H1 (cell line): Measurements from ENCODE around the gene RTF1. TPM values are rescaled to one million over a fixed set of nuclear protein-coding genes. Genes with fewer than 3 reads are reported as not detected.

Source experiments
- CTCF ChIA-PET: fragments of 300-600 bp; sonication (Branson Sonifier 250); formaldehyde crosslinking; loops from one replicate; lab custom pipeline; 2021; ENCODE audit not compliant: partially characterized antibody; lab: Charles Lee
- POLR2A ChIA-PET: fragments of 300-600 bp; sonication (Branson Sonifier 250); formaldehyde crosslinking; loops from one replicate; lab custom pipeline; 2021; ENCODE audit warnings: inconsistent platforms; ENCODE audit not compliant: partially characterized antibody; lab: Charles Lee
- DNase-seq, 2 experiments: peaks; one replicate each; pipeline versions ENCODE4 v3.0.0 to v3.0.0-alpha.2; 2010 to 2022; ENCODE audit warnings: low spot score in 2 of 2, low read depth in 1 of 2, mixed read lengths in 1 of 2
- FAIRE-seq: peaks from 2 replicates; lab custom pipeline; 2011; peaks lifted over from hg19 to GRCh38; lab: Jason Lieb, UNC
- H2AFZ ChIP-seq: 2 replicates; pipeline ENCODE4 v1.8.1; 2012; ENCODE audit warnings: low read length, inconsistent platforms
- H2AK5ac ChIP-seq: 2 replicates; pipeline ENCODE4 v1.6.1; 2013; ENCODE audit warnings: low read depth, low read length
- H2BK120ac ChIP-seq: replicated peaks from 2 replicates; pipeline ENCODE3; 2013; ENCODE audit warnings: low read depth, low read length, inconsistent platforms
- H2BK12ac ChIP-seq: 2 replicates; pipeline ENCODE4 v1.6.1; 2013; ENCODE audit warnings: low read depth, low read length
- H2BK15ac ChIP-seq: 2 replicates; pipeline ENCODE4 v1.6.1; 2013; ENCODE audit warnings: low read length
- H2BK20ac ChIP-seq: 2 replicates; pipeline ENCODE4 v1.6.1; 2013; ENCODE audit warnings: low read length
- H2BK5ac ChIP-seq: 2 replicates; pipeline ENCODE4 v1.6.1; 2013; ENCODE audit warnings: low read depth, low read length
- H3K14ac ChIP-seq: 2 replicates; pipeline ENCODE4 v1.6.1; 2013; ENCODE audit warnings: inconsistent platforms; ENCODE audit not compliant: insufficient read length
- H3K18ac ChIP-seq: 2 replicates; pipeline ENCODE4 v1.6.1; 2013; ENCODE audit warnings: low read length; ENCODE audit errors: extremely low read depth
- H3K23ac ChIP-seq: 2 replicates; pipeline ENCODE4 v1.6.1; 2013; ENCODE audit warnings: inconsistent platforms; ENCODE audit not compliant: insufficient read length
- H3K23me2 ChIP-seq: 2 replicates; pipeline ENCODE4 v1.6.1; 2013; ENCODE audit warnings: low read depth, low read length
- H3K27ac ChIP-seq: 2 replicates; pipeline ENCODE4 v1.6.1; 2011; ENCODE audit warnings: low read depth, low read length, inconsistent platforms
- H3K27me3 ChIP-seq, 4 experiments: replicated peaks in 1 of 4; 1 replicate in 1 of 4; 2 replicates in 3 of 4; pipeline versions ENCODE4 v1.6.1 to v1.8.1; 2011 to 2013; ENCODE audit warnings: low read length in 3 of 4, mild to moderate bottlenecking in 3 of 4, inconsistent platforms in 2 of 4, mixed read lengths in 2 of 4, moderate library complexity in 1 of 4; ENCODE audit not compliant: control insufficient read depth in 3 of 4, insufficient read depth in 3 of 4; ENCODE audit errors: extremely low read depth in 1 of 4
- H3K36me3 ChIP-seq, 4 experiments: 2 replicates each; pipeline versions ENCODE4 v1.6.1 to v1.8.1; 2011 to 2013; ENCODE audit warnings: mild to moderate bottlenecking in 4 of 4, low read length in 3 of 4, moderate library complexity in 2 of 4, control low read depth in 1 of 4, inconsistent platforms in 1 of 4; ENCODE audit not compliant: insufficient read depth in 4 of 4, control insufficient read depth in 2 of 4
- H3K4ac ChIP-seq: replicated peaks from 2 replicates; pipeline ENCODE3; 2013; ENCODE audit warnings: low read length, low read depth, mixed read lengths, inconsistent platforms; ENCODE audit not compliant: insufficient read length
- H3K4me1 ChIP-seq, 4 experiments: replicated peaks in 1 of 4; 1 replicate in 1 of 4; 2 replicates in 3 of 4; pipeline versions ENCODE4 v1.6.1 to v1.8.1; 2011 to 2013; ENCODE audit warnings: low read length in 3 of 4, inconsistent platforms in 2 of 4, mixed read lengths in 1 of 4; ENCODE audit not compliant: insufficient read depth in 4 of 4, control insufficient read depth in 3 of 4
- H3K4me2 ChIP-seq, 2 experiments: 2 replicates each; pipeline versions ENCODE4 v1.6.1 to v1.8.1; 2011 to 2013; ENCODE audit warnings: low read depth in 2 of 2, low read length in 2 of 2, control low read depth in 1 of 2, inconsistent platforms in 1 of 2, mild to moderate bottlenecking in 1 of 2; ENCODE audit not compliant: insufficient read depth in 1 of 2
- H3K4me3 ChIP-seq, 4 experiments: fragments of 200-600, 300-600 bp in 1 of 4; sonication (generic), shearing (Covaris generic), sonication (Bioruptor Twin) in 1 of 4; 2 replicates each; pipeline versions ENCODE4 v1.5.1 to v1.8.1; 2011 to 2016; ENCODE audit warnings: low read length in 4 of 4, low read depth in 3 of 4, control low read depth in 2 of 4, inconsistent platforms in 2 of 4, mild to moderate bottlenecking in 2 of 4, mixed read lengths in 1 of 4, moderate library complexity in 1 of 4; ENCODE audit not compliant: insufficient read depth in 2 of 4; ENCODE audit errors: extremely low read depth in 1 of 4
- H3K56ac ChIP-seq: replicated peaks from 2 replicates; pipeline ENCODE3; 2013; ENCODE audit warnings: low read depth, mild to moderate bottlenecking, mixed read lengths, low read length, inconsistent platforms; ENCODE audit not compliant: insufficient read length
- H3K79me1 ChIP-seq: 2 replicates; pipeline ENCODE4 v1.6.1; 2013; ENCODE audit warnings: low read depth, low read length, control low read depth
- H3K79me2 ChIP-seq, 2 experiments: 2 replicates each; pipeline versions ENCODE4 v1.6.1 to v1.8.1; 2012 to 2013; ENCODE audit warnings: low read length in 2 of 2, mild to moderate bottlenecking in 2 of 2, inconsistent platforms in 1 of 2; ENCODE audit not compliant: insufficient read depth in 2 of 2, control insufficient read depth in 1 of 2
- H3K9ac ChIP-seq, 4 experiments: replicated peaks in 1 of 4; 1 replicate in 1 of 4; 2 replicates in 3 of 4; pipeline versions ENCODE4 v1.6.1 to v1.8.1; 2011 to 2013; ENCODE audit warnings: low read depth in 3 of 4, low read length in 3 of 4, control low read depth in 2 of 4, mild to moderate bottlenecking in 2 of 4, moderate library complexity in 2 of 4, inconsistent platforms in 1 of 4; ENCODE audit errors: extremely low read depth in 1 of 4
- H3K9me3 ChIP-seq, 2 experiments: 2 replicates each; pipeline versions ENCODE4 v1.6.1 to v1.8.1; 2012 to 2013; ENCODE audit warnings: mild to moderate bottlenecking in 2 of 2, moderate library complexity in 2 of 2, control low read depth in 1 of 2, inconsistent platforms in 1 of 2, low read depth in 1 of 2, low read length in 1 of 2, mixed read lengths in 1 of 2; ENCODE audit not compliant: insufficient read depth in 2 of 2
- H4K20me1 ChIP-seq, 2 experiments: replicated peaks in 1 of 2; 2 replicates each; pipeline versions ENCODE3 to v1.8.1; 2011 to 2013; ENCODE audit warnings: inconsistent platforms in 2 of 2, low read length in 2 of 2, mild to moderate bottlenecking in 1 of 2; ENCODE audit not compliant: insufficient read depth in 2 of 2, control insufficient read depth in 1 of 2
- H4K5ac ChIP-seq: 2 replicates; pipeline ENCODE4 v1.6.1; 2013; ENCODE audit warnings: low read length, low read depth, mixed read lengths, inconsistent platforms; ENCODE audit not compliant: insufficient read length
- H4K8ac ChIP-seq: 2 replicates; pipeline ENCODE4 v1.8.0; 2013; ENCODE audit warnings: mild to moderate bottlenecking, moderate library complexity, low read length, inconsistent platforms; ENCODE audit not compliant: insufficient read depth; ENCODE audit errors: extremely low read depth
- H4K91ac ChIP-seq: replicated peaks from 2 replicates; pipeline ENCODE3; 2013; ENCODE audit warnings: low read length, mixed read lengths, inconsistent platforms; ENCODE audit not compliant: insufficient read length
- ASH2L ChIP-seq: fragments of 200-600, 300-600 bp; sonication (generic); IDR thresholded peaks from one replicate; pipeline ENCODE4 v1.7.1; 2017; ENCODE audit warnings: low read length
- CREB1 ChIP-seq: IDR thresholded peaks from 2 replicates; pipeline ENCODE4 v1.6.1; 2012; ENCODE audit warnings: inconsistent platforms
- polyA plus RNA-seq, 7 experiments: library from polyadenylated mRNA; depleted of rRNA in 3 of 7; stranded (reverse) in 5 of 7; unstranded in 2 of 7; fragments of >200 nt in 5 of 7; fragments of 200-250 nt in 2 of 7; gene quantifications; 1 replicate in 5 of 7; 2 replicates in 1 of 7; 4 replicates in 1 of 7; pipeline versions ENCODE4 v1.2.1 to v1.2.3, GENCODE V29; 2011 to 2013; ENCODE audit warnings: missing spikeins in 2 of 7, mixed read lengths in 2 of 7
- total RNA-seq: library from RNA; stranded (reverse); fragmentation: NEBNext Ultra II Directional; extraction: Animal tissue kit (Norgen Biotek cat#: 25700); gene quantifications from 2 replicates; pipeline ENCODE4 v1.2.1, GENCODE V29; 2021

The RTF1 gene
- total and polyA plus RNA-seq, 2 of the 8 experiments (the other 6 are each of a cell fraction or from before 2014, with no cell fraction given) = 22.6 to 47.7 TPM

- Histone ChIP-seq H3K36me3 (peaks cover 0 to 12% (median 4%) of the 10 kb centered on the region in 4 experiments; a peak in 5 of 8 replicates), H3K4ac (no peak overlapping the region), H4K8ac (no peak overlapping the region), H2BK5ac (no peak overlapping the region), H2BK20ac (no peak overlapping the region), H4K91ac (no peak overlapping the region), H3K56ac (no peak overlapping the region), H3K9ac (no peak overlapping the region), H3K18ac (no peak overlapping the region), H2AFZ (no peak overlapping the region), H2BK12ac (no peak overlapping the region), H2BK15ac (no peak overlapping the region), H3K27me3 (no peaks in the 10 kb centered on the region), H2BK120ac (no peak overlapping the region), H2AK5ac (no peak overlapping the region), H3K14ac (no peak overlapping the region), H3K79me1 (no peaks in the 10 kb centered on the region), H3K27ac (no peak overlapping the region), H4K5ac (no peak overlapping the region), H3K4me1 (no peaks in the 10 kb centered on the region), H3K79me2 (peaks cover 0 to 6% of the 10 kb centered on the region in 2 experiments; a peak in 1 of 4 replicates), H3K4me3 (no peak overlapping the region), H3K23me2 (no peaks in the 10 kb centered on the region), H3K9me3 (no peaks in the 10 kb centered on the region), H3K23ac (no peak overlapping the region), H4K20me1 (peaks cover 0 to 2% of the 10 kb centered on the region in 2 experiments), H3K4me2 (no peak overlapping the region)
- CTCF ChIA-PET = interaction anchor here (0.6 kb wide), 1 partner anchor 301 kb away, joined by 3 read pairs; no protein-coding TSS in a partner anchor
- TF ChIP-seq CREB1 = no peak
- TF ChIP-seq ASH2L = no peak
- POLR2A ChIA-PET = interaction anchor here (0.6 to 0.7 kb wide), 2 partner anchors 15 to 33 kb away, joined by 3 to 5 read pairs; no protein-coding TSS in a partner anchor
- no peak for DNase-seq
- FAIRE-seq = no peak
Measured at GRCh38 chr15:41445399-41445798, 28.5 kb downstream of the RTF1 start.
